Cardiac muscle cell (in vitro differentiated cells and primary cell): ENCODE measurements around the gene CDC14A. TPM values are rescaled to one million over a fixed set of nuclear protein-coding genes. Genes with fewer than 3 reads are reported as not detected.
A peak's percentile ranks its signal among the peaks of the same experiment; 100 is the strongest.
"Not testable (repeated sequence)": the region's sequence is repeated elsewhere in the genome, so short reads cannot be mapped to it uniquely, and the experiment has no call there.

ENCODE experiments used
- DNase-seq, 2 donors: peaks; one replicate each; pipeline versions ENCODE4 v3.0.0 to v3.0.0-alpha.2; 2010 to 2017; ENCODE audit warnings: low read depth in 1 of 2, low spot score in 1 of 2
- H3K27ac ChIP-seq: fragments of 200-600 bp; sonication (generic); 2 replicates; pipeline ENCODE4 v1.5.1; 2016
- H3K27me3 ChIP-seq: fragments of 200-600 bp; sonication (generic); 2 replicates; pipeline ENCODE4 v1.6.0; 2016; ENCODE audit warnings: control low read depth
- H3K36me3 ChIP-seq: fragments of 200-600 bp; sonication (generic); 2 replicates; pipeline ENCODE4 v1.5.1; 2016; ENCODE audit warnings: control low read depth
- H3K4me1 ChIP-seq: fragments of 200-600 bp; sonication (generic); 2 replicates; pipeline ENCODE4 v1.8.1; 2017; ENCODE audit warnings: low read depth, mild to moderate bottlenecking, mixed run types
- H3K4me3 ChIP-seq: fragments of 200-600 bp; sonication (generic); 2 replicates; pipeline ENCODE4 v1.5.1; 2016; ENCODE audit warnings: mild to moderate bottlenecking
- H3K9me3 ChIP-seq: fragments of 200-600 bp; sonication (generic); 2 replicates; pipeline ENCODE4 v1.5.1; 2017; ENCODE audit warnings: low read depth, mild to moderate bottlenecking, control low read depth
- CTCF ChIP-seq: IDR thresholded peaks from 2 replicates; pipeline ENCODE4 v1.5.1; 2012; ENCODE audit warnings: low read depth, mild to moderate bottlenecking, low read length
- polyA plus RNA-seq: library from polyadenylated mRNA; unstranded; fragments of >200 nt; fragmentation: Nextera tagmentation; extraction: Ambion mirVana; gene quantifications from 2 replicates; pipeline ENCODE4 v1.2.1, GENCODE V29; 2016
- total RNA-seq: library from RNA; depleted of rRNA; stranded (reverse); fragments of >200 nt; gene quantifications from 2 replicates; pipeline ENCODE4 v1.2.3, GENCODE V29; 2016

Gene CDC14A
- total and polyA plus RNA-seq, 2 experiments from 2014 or later, result 9.6 to 16.9 TPM

GRCh38 chr1:100325415-100326324 lies 26.6 kb upstream of the CDC14A start:
- H3K36me3 ChIP-seq, result no peaks in the 10 kb centered on the region
- no peaks in the 10 kb centered on the region for H3K4me1 ChIP-seq
- no peaks in the 10 kb centered on the region for H3K27me3 ChIP-seq
- TF ChIP-seq CTCF, result no peak
- no peak overlapping the region for H3K4me3 ChIP-seq
- H3K9me3 ChIP-seq, result no peaks in the 10 kb centered on the region
- no peak for DNase-seq
- no peak overlapping the region for H3K27ac ChIP-seq

GRCh38 chr1:100326325-100326670 lies 26.0 kb upstream of the CDC14A start:
- H3K36me3 ChIP-seq, H3K4me3 ChIP-seq, H3K4me1 ChIP-seq, H3K27ac ChIP-seq, DNase-seq, H3K27me3 ChIP-seq, H3K9me3 ChIP-seq: not testable (repeated sequence)

- no peak overlapping the region for H3K4me3 ChIP-seq
- DNase-seq, result no peak
- no peaks in the 10 kb centered on the region for H3K27me3 ChIP-seq
- no peaks in the 10 kb centered on the region for H3K9me3 ChIP-seq
- no peaks in the 10 kb centered on the region for H3K4me1 ChIP-seq
- no peaks in the 10 kb centered on the region for H3K36me3 ChIP-seq
- no peak overlapping the region for H3K27ac ChIP-seq
- no peak for TF ChIP-seq CTCF
These were observed 24.2 kb upstream of the CDC14A start for GRCh38 chr1:100328133-100328532.

- H3K27ac ChIP-seq, H3K4me1 ChIP-seq, H3K9me3 ChIP-seq, H3K4me3 ChIP-seq, H3K36me3 ChIP-seq, H3K27me3 ChIP-seq: not testable (repeated sequence)
- DNase-seq, result peak in 1 of 2 donors; percentile 40
These were observed 21.2 kb upstream of the CDC14A start for GRCh38 chr1:100331146-100331545.

GRCh38 chr1:100332331-100332730 lies 20.0 kb upstream of the CDC14A start:
- Histone ChIP-seq H3K27me3 (no peaks in the 10 kb centered on the region), H3K4me1 (no peaks in the 10 kb centered on the region), H3K9me3 (no peaks in the 10 kb centered on the region), H3K4me3 (no peak overlapping the region), H3K36me3 (no peaks in the 10 kb centered on the region), H3K27ac (no peak overlapping the region)
- no peak for TF ChIP-seq CTCF
- DNase-seq, result no peak

GRCh38 chr1:100335436-100335835 lies 16.9 kb upstream of the CDC14A start:
- no peaks in the 10 kb centered on the region for H3K27me3 ChIP-seq
- H3K27ac ChIP-seq, result no peak overlapping the region
- no peak for TF ChIP-seq CTCF
- DNase-seq, result no peak
- no peak overlapping the region for H3K4me3 ChIP-seq
- H3K36me3 ChIP-seq, result no peaks in the 10 kb centered on the region
- H3K9me3 ChIP-seq, result no peaks in the 10 kb centered on the region
- no peaks in the 10 kb centered on the region for H3K4me1 ChIP-seq

- H3K27ac ChIP-seq, H3K27me3 ChIP-seq, H3K4me3 ChIP-seq, DNase-seq, H3K9me3 ChIP-seq, H3K36me3 ChIP-seq, H3K4me1 ChIP-seq: not testable (repeated sequence)
These were observed 14.4 kb upstream of the CDC14A start for GRCh38 chr1:100337878-100338277.

- not testable (repeated sequence) for DNase-seq, H3K4me1 ChIP-seq, H3K36me3 ChIP-seq, H3K9me3 ChIP-seq, H3K4me3 ChIP-seq, H3K27me3 ChIP-seq, H3K27ac ChIP-seq
These were observed 12.6 kb upstream of the CDC14A start for GRCh38 chr1:100339735-100340134.
